Middle frontal gyrus (tissue), 1 donor: Measurements from ENCODE around the gene PRKCB.
"Not testable (repeated sequence)": the region's sequence is repeated elsewhere in the genome, so short reads cannot be mapped to it uniquely, and the experiment has no call there.

Experiments used
- DNase-seq: peaks from one replicate; pipeline ENCODE4 v3.0.0-alpha.2; 2015; ENCODE audit warnings: low spot score; ENCODE audit errors: extremely low spot score

PRKCB gene

DNA sequence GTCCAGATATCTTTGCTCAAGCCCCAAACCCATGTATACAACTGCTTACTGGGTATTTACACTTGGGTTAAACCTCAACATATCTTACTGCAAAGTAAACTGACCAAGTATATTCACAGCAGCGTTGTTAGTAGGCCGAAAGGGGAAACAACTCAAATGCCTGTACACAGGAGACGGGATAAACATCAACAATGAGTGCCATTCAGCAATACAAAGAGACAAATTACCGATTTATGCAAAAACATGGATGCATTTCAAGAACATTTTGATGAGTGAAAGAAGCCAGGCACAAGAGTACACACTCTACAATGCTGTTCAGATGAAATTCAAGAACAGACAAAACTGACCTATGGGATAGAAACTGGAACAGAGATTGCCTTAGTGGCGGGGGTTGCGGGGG is 284.0 kb downstream of the PRKCB start:
- DNase-seq = no peak

DNA sequence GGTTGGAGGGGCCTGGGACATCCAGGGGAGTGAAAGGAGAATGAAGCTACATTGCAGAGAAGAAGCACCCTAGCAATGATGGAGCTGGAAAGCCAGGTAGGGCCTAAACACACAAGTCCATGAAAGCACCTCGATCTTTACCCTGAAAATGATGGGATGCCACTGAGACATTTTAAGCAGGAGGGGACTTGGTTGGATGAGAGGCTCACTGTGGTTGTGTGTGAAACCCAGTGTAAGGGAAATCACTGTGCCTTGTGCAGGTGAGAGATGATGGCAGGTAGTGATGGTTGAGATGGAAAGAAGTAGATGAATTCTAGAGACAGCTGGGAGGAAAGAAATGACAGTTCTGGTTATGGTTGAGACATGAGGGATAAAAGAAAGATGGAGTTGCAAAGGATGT is 287.5 kb downstream of the PRKCB start:
- no peak for DNase-seq

DNA sequence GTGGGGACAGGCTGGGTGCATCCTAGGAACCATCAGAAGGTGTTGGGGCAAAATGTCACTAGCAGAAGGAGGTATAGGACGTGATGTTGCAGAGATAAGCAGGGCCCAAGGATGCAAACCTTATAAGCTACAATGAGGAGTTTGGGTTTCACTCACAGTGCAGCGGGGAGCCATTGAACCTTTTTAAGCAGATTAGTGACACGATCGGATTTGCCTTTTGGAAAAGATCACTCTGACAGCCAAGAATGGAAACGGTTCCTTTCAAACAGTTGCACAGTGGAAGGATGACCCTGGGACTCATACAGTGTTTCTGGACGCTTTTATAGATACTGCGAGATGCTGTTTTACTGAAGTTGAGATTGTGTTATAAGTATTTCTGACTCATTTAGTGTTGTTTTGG is 288.5 kb downstream of the PRKCB start:
- no peak for DNase-seq

DNA sequence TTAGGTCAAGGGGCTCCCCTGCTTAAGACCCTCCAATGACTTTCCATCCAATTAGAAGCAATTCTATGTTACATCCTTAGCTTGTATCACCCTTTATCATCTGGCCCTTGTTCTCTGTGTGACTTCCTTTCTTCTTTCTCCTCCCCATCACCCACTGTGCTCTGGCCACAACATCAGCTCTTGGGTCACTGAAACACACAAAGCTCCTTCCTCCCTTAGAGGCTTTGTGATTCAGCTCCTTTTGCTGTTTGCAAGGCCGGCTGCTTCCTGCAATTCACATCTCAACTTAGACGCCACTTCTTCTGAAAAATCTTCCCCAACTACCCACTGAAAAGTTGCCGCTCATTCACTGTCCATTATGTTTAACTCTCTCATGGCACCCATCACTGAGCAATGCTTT is 289.4 kb downstream of the PRKCB start:
- DNase-seq = no peak

DNA sequence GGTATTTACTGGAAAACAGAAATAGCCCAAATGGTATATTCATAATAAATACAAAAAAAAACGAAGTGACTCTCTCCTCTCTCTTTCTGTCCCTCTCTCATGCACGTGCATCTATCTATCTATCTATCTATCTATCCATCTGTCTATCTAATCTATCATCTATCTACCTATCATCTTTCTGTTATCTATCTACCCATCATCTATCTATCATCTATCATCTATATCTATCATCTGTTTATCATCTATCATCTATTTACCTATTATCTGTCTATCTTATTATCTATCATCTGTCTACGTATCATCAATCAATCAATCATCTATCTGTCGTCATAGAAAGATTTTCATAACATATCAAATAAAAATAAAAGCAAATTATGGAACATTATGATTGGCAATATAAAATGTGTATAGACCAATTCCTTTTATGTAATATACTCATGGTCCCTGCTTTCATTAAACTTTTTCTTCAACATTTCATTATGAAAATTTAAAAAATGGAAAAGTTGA is 293.7 kb downstream of the PRKCB start:
- DNase-seq = no peak

DNA sequence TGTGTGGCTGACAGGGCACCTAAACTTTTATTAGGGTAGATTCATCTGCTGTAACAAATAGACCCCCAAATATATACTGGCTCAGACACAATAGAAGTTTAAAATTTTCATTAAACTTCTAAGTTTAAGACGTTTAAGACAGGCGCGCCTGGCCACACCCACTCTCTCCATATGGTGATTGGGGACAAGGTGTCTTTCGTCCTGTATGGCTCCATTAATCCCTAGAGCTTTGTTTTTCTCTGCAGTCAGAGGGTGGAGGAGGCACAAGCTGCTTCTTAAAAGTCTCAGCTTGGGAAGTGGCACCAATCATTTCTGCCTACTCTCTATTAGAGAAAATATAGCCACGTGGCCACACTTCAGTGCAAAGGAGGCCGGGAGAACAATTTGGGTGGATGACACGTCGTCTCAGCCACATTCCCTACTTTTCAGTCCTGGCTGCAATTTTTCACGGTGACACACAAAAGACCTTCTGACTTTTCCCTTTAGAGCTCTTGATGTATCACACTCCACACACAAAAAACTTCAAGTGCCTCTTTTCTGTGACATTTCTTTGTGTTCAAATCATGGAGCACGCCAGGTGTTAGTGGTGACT is 294.8 kb downstream of the PRKCB start:
- DNase-seq = no peak

DNA sequence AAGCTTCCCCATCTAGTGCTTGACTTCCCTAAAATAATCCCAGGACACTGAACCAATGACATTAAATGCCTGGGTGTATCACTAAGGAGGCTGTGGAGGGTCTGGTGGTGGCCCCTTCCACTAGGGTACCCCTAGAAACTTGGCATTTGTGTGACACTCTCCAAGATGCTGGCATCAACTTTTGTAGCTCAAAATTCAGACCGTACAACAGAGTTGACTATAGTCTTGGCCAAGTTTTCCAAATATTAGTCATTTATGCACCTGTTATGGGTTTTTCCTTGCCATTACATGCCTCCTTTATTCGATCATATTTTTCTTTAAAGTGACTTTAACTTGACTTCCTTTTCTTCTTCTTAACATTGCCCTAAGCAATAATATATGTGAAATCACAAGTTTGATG is 295.5 kb downstream of the PRKCB start:
- DNase-seq = no peak

DNA sequence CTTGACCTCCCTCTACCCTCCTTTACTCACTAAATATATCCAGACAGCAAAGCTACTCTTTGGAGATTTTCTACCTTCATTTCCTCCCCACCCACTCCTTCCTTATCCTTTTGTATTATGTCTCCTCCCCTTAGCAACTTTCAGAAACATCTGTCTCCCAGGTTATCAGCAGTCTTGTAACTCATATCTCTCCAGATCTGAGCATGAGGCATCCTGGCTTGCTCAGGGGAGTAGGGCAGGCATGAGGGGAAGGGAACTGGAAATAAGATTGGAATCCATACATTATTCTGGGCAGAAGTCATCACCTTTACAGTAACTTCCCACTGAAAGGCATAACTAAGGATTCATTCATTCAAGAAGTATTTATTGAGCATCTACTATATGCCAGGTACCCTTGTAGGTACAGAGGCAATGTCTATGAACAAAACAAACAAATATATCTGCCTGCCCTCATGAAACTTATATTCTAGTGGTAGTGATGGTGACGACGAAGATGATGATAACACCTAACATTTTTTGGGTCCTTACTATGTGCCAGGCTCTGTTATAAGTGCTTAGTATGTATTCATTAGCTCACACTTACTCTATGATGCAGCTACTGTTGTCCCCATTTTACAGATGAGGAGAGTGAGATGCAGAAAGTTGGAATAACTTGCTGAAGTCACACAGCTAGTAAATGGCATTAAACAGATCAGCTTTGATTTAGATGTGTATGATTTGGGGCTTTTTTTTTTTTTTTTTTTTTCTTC is 296.4 kb downstream of the PRKCB start:
- DNase-seq = no peak

DNA sequence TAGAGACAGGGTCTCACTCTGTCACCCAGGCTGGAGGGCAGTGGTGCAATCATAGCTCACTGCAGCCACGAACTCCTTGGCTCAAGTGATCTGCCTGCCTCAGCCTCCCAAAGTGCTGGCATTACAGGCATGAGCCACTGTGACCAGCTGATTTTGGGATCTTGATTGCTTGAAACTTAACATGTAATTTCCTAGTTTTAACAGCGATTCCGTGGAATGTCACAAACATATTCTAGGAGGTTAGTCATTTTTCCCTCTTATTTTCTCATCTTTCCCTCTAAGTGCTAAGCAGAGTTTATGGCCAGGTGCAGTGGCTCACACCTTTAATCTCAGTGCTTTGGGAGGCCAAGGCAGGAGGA is 297.0 kb downstream of the PRKCB start:
- no peak for DNase-seq

DNA sequence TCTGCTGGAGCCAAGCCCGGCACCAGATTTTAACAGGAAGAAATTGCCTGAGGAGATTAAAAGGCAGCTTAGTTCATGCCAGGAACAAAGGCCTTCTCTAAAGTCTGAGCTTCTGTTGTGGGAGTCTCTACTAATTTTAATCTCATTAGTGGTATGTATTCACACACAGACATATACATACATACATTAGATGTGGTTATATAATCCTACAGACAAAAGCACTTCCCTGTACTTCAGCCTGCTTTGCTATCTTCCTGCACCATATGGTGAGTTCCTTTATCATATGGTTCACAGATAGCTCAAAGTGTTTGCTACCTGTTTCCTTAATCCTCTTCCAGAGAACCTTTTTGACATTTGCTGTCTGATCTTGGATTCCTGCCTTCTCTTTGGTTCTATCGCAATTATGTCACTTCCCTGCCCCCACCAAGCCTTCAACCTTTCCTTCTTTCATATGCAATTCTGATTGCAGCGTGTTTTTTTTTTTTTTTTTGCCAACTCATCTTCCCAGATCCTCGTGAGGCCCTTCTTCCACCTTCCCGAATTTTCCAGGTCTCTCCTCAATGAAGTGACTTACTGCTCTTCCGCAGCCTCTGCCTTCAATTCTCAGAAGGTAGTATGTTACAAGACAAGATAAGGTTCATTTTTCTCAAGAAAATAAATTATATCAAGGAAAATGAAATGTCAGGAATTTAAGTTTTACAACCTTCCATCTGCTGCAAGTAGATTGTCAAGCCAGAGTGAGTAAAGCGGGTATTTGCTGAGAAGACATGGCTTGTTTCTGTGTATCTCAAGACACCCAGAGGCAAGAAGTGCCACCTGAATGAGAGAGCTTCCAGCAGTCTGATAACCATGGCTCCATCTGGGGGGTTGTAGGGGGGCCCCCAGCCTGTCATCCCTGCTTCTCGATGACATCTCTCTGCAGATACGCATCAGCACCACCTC is 300.1 kb downstream of the PRKCB start:
- DNase-seq = no peak

DNA sequence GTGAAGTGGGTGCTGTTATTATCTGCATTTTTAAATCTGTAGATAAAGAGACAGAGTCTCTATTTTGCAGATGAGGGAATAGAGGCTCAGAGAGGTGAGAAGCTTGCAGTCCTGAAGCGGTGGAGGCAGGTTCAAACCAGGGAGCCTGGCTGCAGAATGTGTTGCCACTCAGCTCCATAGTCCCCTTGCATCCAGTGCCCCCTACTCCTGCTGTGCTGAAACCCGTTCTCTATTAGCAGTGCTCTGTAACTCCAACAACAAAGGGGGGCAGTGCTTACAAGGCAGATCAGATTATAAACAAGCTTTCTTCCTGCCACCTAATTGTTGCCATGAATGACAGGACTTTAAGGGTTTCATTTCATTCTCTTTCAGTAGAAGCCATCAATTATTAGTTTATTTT is 302.2 kb downstream of the PRKCB start:
- DNase-seq = no peak

DNA sequence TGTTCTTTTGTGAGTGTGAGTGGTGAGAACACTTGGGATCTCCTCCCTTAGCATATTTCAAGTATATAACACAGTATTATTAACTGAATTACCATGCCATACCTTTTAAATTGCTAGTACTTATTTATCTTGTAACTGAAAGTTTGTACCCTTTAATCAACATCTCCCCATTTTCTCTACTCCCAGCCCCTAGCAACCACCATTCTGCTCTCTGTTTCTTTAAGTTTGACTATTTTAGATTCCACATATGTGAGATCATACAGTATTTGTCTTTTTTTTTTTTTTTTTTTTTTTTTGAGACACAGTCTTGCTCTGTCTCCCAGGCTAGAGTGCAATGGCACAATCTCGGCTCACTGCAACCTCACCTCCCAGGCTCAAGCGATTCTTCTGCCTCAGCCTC is 302.8 kb downstream of the PRKCB start:
- no peak for DNase-seq

DNA sequence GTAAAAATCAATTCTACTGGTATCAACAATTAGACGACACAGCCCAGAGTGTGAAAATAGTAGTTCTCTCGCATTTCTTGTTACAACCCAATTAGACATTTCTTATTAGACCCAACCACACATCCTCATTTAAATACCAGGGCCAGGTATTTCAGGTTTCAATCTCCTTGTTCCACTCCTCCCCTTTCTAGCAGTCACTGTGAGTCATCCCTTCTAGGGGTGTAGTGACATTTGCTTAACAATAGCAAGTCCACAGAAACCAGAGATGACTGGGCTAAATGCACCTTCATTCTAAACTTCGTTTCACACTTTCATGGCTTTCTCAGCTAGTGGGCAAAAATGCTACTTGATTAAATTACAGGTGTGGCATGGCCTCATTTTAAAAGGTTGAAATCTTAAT is 303.5 kb downstream of the PRKCB start:
- no peak for DNase-seq

DNA sequence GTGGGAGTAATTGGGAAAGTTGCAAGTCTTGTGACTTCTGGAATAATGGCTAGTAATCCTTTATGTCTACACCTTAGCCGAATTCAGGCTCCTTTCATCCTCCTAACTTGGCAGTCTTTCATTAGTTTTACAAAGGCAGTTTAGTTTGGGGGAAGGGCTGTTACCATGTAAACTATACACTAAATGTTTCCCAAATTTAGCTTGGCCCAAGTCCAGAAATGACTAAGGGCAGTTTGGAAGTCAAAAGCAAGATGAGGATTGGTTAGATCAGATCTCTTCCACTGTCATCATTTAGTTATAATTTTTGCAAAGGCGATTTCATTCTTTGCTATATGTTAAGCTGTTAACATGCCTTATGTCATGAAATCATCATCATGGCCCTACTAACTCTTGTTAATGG is 304.9 kb downstream of the PRKCB start:
- DNase-seq = no peak

DNA sequence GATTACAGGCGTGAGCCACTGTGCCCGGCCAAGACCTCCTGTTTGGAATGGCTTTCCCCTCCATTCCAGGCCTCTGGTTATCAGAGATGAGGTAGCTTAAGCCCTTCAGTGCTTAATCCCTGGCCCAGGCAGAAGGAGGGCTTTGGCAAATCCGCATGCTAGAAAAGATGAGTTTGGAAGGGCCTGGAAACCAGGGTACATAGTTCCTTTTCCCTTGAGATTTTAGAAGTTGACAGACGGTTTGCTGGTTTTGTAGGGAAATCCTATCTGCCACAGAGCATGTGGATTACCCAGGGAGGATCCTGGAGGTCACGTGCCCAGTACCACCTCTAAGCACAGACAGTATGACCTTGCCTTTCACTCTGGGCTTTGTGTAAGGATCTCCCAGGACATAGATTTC is 305.7 kb downstream of the PRKCB start:
- DNase-seq = no peak

DNA sequence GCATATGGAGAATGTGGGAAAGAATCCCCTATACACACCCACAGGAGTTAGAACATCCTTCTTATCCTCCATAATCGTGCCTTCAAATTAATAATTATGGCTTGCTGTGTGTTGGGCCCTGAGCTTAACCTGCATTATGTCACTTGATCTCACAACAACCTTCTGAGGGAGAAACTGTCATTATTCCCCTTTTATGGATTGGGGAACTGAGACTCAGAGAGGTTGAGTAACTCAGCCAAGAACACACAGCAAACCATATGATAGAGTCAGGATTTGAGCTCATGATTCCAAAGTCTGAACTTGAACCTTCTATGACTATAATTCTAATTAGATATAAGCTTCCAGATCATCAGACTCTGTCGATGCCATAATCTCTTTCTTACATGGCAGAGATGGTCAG is 306.1 kb downstream of the PRKCB start:
- no peak for DNase-seq

DNA sequence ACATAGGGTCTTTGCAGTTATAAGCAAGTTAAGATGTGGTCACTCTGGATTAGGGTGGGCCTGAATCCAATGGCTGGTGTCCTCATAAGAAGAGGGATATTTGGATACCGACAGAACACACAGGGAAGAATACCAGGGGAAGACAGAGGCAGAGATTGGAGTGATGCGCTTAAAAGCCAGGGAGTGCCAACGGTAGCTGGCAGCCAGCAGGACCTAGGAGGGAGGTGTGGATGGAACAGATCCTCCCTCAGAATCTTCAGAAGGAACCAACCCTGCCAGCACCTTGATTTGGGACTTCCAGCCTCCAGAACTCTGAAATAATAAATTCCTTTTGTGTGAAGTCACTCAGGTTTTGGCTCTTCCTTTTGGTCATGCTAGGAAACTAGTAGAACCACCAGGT is 310.1 kb downstream of the PRKCB start:
- DNase-seq = no peak

DNA sequence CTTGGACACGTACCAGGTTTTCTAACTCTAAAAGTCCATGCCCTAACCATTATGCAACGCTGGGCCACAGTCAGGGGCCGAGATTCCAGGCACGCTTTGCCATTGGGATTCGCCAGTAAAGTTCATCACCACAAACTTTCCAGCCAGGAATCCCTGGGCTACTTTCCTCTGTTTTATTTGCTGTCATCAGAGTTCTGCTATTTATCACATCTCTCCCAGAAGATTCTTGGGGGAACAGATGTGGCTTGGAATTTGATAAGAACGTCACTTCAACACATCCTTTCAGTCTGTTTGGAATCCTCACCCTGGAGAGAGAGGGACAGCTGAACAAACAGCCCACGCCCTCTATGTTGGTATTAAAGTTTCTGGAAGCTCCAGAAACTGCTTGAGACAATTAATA is 310.7 kb downstream of the PRKCB start:
- DNase-seq = no peak

DNA sequence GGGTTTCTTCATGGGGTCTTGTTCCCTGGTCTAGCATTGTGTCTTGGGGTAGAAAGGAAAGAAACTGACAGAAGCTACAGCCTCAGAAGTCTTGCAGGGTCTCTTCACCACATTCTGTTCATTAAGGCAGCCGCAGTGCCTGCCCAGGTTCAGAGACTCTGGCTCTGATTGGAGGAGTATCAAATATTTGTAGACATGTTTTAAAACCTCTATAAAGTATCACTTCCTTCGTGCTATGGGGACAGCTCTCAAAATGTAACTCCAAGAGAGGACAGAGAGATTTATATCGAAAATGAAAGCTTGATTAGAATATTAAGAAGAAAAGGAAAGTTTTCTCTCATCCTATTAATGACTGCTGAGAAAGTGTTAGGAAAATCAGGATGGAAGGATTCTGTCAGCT is 313.3 kb downstream of the PRKCB start:
- no peak for DNase-seq

DNA sequence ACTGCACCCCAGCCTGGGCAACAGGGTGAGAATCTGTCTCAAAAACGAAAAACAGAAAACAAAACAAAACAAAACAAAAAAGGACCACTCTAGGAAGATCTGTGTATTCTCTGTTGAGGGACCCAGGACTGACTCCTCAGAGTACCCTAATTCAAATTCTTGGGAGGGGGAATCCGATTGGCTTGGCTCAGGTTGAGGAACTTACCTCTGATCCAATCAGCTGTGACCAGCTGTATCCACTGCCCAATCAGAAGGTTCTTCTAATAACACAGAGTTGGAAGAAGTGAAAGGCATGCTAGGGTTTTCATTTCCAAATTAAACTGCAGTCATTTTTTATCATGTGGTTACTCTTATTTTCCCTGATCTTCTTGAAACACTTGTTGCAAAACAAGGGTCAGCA is 314.5 kb downstream of the PRKCB start:
- DNase-seq = no peak

DNA sequence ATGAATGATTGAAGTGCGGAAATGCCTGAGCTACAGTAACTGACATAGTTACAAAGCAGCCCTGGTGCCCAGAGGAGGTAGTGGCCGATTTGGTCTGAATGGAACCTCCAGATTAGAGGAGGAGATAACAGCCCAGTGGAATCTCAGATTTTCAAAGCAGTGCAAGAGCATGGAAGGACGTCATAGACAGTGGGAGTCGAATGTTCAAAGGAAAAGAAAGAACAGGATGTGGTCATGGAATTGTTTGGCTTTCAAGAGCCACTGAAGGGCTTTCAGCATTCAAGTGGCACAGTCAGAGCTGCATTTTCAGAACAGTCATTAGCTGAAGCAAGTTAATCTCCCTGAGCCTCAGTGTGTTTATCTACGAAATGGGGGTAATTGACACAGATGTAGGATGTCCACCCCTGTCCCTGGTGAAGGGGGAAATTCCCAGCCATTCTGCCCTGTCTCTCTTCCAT is 315.7 kb downstream of the PRKCB start:
- DNase-seq = no peak

DNA sequence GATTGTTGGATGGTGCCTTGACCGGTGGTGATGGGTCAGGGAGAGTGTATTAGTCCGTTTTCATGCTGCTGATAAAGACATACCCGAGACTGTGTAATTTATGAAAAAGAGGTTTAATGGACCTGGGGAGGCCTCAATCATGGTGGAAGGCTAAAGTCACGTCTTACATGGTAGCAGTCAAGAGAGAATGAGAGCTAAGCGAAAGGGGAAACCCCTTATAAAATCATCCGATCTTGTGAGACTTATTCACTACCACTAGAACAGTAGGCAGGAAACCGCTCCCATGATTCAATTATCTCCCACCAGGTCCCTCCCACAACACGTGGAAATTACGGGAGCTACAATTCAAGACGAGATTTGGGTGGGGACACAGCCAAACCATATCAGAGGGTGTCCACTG is 316.3 kb downstream of the PRKCB start:
- DNase-seq = not testable (repeated sequence)
